Measurements from ENCODE around the gene ENDOG. TPM values are rescaled to one million over a fixed set of nuclear protein-coding genes. Genes with fewer than 3 reads are reported as not detected.
"Not testable (repeated sequence)": the region's sequence is repeated elsewhere in the genome, so short reads cannot be mapped to it uniquely, and the experiment has no call there.

Gene ENDOG
- total RNA-seq, 2 donors from 2014 or later, result 59.5 to 66.4 TPM

DNA sequence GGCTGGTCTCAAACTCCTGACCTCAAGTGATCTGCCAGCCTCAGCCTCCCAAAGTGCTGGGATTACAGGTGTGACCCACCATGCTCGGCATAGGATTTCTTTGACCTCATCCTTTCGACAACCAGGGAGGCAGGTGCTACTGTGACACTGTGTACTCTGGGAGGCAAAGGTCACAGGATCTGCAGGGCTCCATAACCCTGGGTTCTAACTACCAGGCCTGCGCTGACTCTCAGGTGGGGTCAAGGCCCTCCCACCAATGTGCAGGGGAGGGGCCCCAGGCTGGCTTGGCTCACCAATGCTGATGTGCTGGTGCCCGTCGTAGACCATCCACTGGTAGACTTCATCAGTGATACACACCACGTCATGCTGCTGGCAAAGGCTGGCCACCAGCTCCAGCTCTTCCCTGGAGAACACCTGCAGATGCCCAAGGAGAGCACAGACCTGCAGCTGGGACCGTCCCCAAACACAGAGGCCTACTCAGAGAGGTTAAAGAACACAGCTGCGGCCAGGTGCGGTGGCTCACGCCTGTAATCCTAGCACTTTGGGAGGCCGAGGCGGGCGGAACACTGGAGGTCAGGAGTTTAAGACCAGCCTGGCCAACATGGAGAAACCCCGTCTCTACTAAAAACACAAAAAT is 18.3 kb downstream of the ENDOG start:
- Histone ChIP-seq H3K27ac (no peak overlapping the region), H3K9ac (ENCODE audit: low read depth in 2 of 2, low read length in 2 of 2) (no peak overlapping the region), H3K36me3 (no peaks in the 10 kb centered on the region), H3K4me3 (no peak overlapping the region), H3K4me1 (no peaks in the 10 kb centered on the region), H3K9me3 (no peaks in the 10 kb centered on the region), H3K27me3 (no peaks in the 10 kb centered on the region)
- no peak for DNase-seq
- intact Hi-C loops (cut with DNase I), result no loop called here
- TF ChIP-seq, protein P1, sequence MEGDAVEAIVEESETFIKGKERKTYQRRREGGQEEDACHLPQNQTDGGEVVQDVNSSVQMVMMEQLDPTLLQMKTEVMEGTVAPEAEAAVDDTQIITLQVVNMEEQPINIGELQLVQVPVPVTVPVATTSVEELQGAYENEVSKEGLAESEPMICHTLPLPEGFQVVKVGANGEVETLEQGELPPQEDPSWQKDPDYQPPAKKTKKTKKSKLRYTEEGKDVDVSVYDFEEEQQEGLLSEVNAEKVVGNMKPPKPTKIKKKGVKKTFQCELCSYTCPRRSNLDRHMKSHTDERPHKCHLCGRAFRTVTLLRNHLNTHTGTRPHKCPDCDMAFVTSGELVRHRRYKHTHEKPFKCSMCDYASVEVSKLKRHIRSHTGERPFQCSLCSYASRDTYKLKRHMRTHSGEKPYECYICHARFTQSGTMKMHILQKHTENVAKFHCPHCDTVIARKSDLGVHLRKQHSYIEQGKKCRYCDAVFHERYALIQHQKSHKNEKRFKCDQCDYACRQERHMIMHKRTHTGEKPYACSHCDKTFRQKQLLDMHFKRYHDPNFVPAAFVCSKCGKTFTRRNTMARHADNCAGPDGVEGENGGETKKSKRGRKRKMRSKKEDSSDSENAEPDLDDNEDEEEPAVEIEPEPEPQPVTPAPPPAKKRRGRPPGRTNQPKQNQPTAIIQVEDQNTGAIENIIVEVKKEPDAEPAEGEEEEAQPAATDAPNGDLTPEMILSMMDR (IDR thresholded peaks at IDR 0.05), result no peak

DNA sequence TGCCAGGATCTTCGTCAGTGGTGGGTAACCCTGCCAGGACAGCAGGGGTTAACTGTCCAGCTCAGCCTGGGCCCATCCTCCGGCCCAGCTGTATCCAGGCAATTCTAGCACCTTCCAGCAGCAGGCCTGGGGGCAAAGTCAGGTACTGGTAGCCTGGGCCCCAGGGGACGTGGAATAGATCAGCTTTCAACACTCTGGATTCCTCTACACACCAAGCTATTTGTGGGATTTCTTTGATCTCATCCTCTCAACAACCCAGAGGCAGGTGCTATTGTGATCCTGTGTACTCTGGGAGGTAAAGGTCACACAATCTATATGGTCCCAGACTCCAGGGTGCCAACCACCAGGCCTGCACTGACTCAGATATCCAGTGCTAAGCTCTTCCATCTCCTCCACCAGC is 20.0 kb downstream of the ENDOG start:
- no peak overlapping the region for H3K9ac ChIP-seq (ENCODE audit: low read depth in 2 of 2, low read length in 2 of 2)
- H3K36me3 ChIP-seq, result no peaks in the 10 kb centered on the region
- no peak overlapping the region for H3K27ac ChIP-seq
- H3K9me3 ChIP-seq, result no peaks in the 10 kb centered on the region
- no peak overlapping the region for H3K4me3 ChIP-seq
- H3K4me1 ChIP-seq, result no peaks in the 10 kb centered on the region
- intact Hi-C loops (cut with DNase I), result no loop called here
- DNase-seq, result no peak
- TF ChIP-seq, protein P1 (IDR thresholded peaks at IDR 0.05), result no peak
- H3K27me3 ChIP-seq, result no peaks in the 10 kb centered on the region

DNA sequence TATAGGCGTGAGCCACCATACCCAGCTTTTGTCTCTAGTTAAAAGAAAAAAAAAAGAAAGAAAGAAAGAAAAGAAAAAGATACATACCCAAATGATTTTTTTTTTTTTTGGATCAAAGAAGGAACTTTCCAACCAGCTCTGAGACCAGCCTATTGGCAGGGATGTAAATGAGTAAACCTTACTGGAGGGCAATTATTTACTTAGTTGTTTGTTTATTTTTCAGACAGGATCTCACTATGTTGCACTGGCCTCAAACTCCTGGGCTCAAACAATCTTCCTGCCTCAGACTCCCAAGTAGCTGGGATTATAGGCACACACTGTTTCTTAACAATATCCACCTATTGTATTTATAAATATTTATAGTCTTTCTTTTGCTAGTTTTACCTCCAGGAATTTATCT is 22.2 kb downstream of the ENDOG start:
- no peaks in the 10 kb centered on the region for H3K36me3 ChIP-seq
- TF ChIP-seq, protein P1 (IDR thresholded peaks at IDR 0.05), result no peak
- intact Hi-C loops (cut with DNase I), result no loop called here
- H3K4me1 ChIP-seq, result no peaks in the 10 kb centered on the region
- no peak overlapping the region for H3K9ac ChIP-seq (ENCODE audit: low read depth in 2 of 2, low read length in 2 of 2)
- H3K4me3 ChIP-seq, result no peak overlapping the region
- H3K27me3 ChIP-seq, result no peaks in the 10 kb centered on the region
- H3K9me3 ChIP-seq, result no peaks in the 10 kb centered on the region
- no peak for DNase-seq
- H3K27ac ChIP-seq, result no peak overlapping the region

DNA sequence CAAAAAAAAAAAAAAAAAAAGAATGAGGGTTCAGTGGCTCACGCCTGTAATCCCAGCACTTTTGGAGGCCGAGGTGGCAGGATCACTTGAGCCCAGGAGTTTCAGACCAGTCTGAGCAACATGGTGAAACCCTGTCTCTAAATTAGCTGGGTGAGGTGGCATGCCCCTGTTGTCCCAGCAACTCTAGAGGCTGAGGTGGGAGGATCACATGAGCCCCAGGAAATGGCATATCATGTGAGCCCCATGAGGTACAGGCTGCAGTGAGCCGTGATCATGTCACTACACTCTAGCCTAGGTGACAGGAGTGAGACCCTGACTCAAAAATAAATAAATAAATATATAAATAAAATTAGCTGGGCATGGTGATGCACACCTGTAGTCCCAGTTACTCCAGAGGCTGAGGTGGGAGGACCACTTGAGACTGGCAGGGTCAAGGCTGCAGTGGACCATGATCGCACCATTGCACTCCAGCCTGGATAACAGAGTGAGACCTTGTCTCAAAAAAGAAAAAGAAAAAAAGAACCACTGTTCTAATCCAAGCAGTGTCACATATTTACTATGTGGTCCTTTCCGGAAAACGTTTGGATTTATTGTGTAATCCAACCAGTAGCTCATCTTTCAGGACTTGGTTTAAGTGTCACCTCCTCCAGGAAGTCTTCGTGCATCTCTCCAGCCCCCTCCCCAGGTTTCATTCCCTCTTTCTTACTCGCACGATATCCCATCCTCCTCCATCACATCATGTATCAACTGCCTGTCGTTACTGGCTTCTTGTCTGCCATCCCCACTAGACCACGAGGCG is 23.6 kb downstream of the ENDOG start:
- intact Hi-C loops (cut with DNase I), result no loop called here
- TF ChIP-seq, protein P1 (IDR thresholded peaks at IDR 0.05), result no peak
- H3K9ac ChIP-seq (ENCODE audit: low read depth in 2 of 2, low read length in 2 of 2), result no peak overlapping the region
- no peak overlapping the region for H3K4me3 ChIP-seq
- no peaks in the 10 kb centered on the region for H3K4me1 ChIP-seq
- no peaks in the 10 kb centered on the region for H3K9me3 ChIP-seq
- no peak for DNase-seq
- H3K27me3 ChIP-seq, result no peaks in the 10 kb centered on the region
- no peak overlapping the region for H3K27ac ChIP-seq
- H3K36me3 ChIP-seq, result no peaks in the 10 kb centered on the region

DNA sequence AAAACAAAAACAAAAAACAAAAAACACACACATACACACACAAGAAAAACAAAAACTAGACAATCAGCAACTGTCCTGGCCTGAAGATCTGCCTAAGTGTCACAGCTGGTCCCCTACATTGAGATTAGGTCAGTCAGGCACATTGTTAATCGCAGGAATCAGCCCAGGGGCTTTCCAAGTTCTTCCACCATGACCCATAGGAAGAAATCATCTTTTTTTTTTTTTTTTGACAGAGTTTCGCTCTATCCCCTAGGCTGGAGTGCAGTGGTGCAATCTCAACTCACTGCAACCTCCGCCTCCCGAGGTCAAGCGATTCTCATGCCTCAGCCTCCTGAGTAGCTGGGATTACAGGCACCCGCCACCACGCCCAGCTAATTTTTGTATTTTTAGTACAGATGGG is 24.9 kb downstream of the ENDOG start:
- H3K9ac ChIP-seq (ENCODE audit: low read depth in 2 of 2, low read length in 2 of 2); DNase-seq; H3K9me3 ChIP-seq; H3K27me3 ChIP-seq; H3K4me1 ChIP-seq; H3K36me3 ChIP-seq; intact Hi-C loops (cut with DNase I); H3K27ac ChIP-seq; H3K4me3 ChIP-seq: not testable (repeated sequence)
